IMR-90 (cell line): ENCODE data around the gene RAB1A. TPM values are rescaled to one million over a fixed set of nuclear protein-coding genes. Genes with fewer than 3 reads are reported as not detected.

ENCODE experiments used
- ATAC-seq: fragments of 200-7000 bp; cut with Tn5 transposase; 2 replicates; pipeline ENCODE4 v1.9.1; 2020; ENCODE audit warnings: low read depth, mild to moderate bottlenecking, moderate library complexity
- BruUV-seq: library from RNA; stranded (reverse); fragments of 400-500 nt; replicated peaks from 2 replicates; lab custom pipeline; 2021; lab: Mats Ljungman, UMichigan
- CTCF ChIA-PET: fragments of 300-600 bp; formaldehyde crosslinking; extraction: SDS; loops from one replicate; lab custom pipeline; 2021; ENCODE audit warnings: antibody characterized with exemption; lab: Yijun Ruan, JAX
- POLR2A ChIA-PET: fragments of 300-600 bp; sonication (Branson Sonifier 250); formaldehyde crosslinking; loops from one replicate; lab custom pipeline; 2022; ENCODE audit warnings: antibody characterized with exemption; ENCODE audit not compliant: unreplicated experiment; lab: Charles Lee
- DNase-seq: peaks from one replicate; pipeline ENCODE4 v3.0.0; 2013
- H2AFZ ChIP-seq: replicated peaks from 2 replicates; pipeline ENCODE3; 2013; ENCODE audit warnings: low read length, mild to moderate bottlenecking; ENCODE audit not compliant: poor library complexity
- H2AK5ac ChIP-seq: 2 replicates; pipeline ENCODE4 v1.6.1; 2013; ENCODE audit warnings: low read depth, low read length, inconsistent platforms
- H2AK9ac ChIP-seq: replicated peaks from 2 replicates; pipeline ENCODE3; 2013; ENCODE audit warnings: mild to moderate bottlenecking, low read depth, low read length, moderate library complexity; ENCODE audit not compliant: poor library complexity
- H2BK120ac ChIP-seq: 2 replicates; pipeline ENCODE4 v1.6.1; 2013; ENCODE audit warnings: low read depth, low read length, inconsistent platforms
- H2BK15ac ChIP-seq: 3 replicates; pipeline ENCODE4 v1.6.1; 2013; ENCODE audit warnings: low read depth, low read length, inconsistent platforms
- H2BK20ac ChIP-seq: 2 replicates; pipeline ENCODE4 v1.6.1; 2013; ENCODE audit warnings: low read depth, mild to moderate bottlenecking, inconsistent platforms, low read length, moderate library complexity
- H2BK5ac ChIP-seq: 2 replicates; pipeline ENCODE4 v1.6.1; 2013; ENCODE audit warnings: mild to moderate bottlenecking, low read depth, low read length, inconsistent platforms; ENCODE audit not compliant: poor library complexity, severe bottlenecking
- H3K14ac ChIP-seq: replicated peaks from 2 replicates; pipeline ENCODE4 v1.6.1; 2013; ENCODE audit warnings: low read depth, low read length, inconsistent platforms
- H3K18ac ChIP-seq: 2 replicates; pipeline ENCODE4 v1.6.1; 2013; ENCODE audit warnings: low read depth, low read length, control low read depth
- H3K23ac ChIP-seq: 2 replicates; pipeline ENCODE4 v1.6.1; 2013; ENCODE audit warnings: low read depth, low read length, inconsistent platforms
- H3K27ac ChIP-seq: 2 replicates; pipeline ENCODE4 v1.5.1; 2013; ENCODE audit warnings: mild to moderate bottlenecking, control low read depth, low read length; ENCODE audit not compliant: insufficient read depth
- H3K27me3 ChIP-seq: 2 replicates; pipeline ENCODE4 v1.6.1; 2013; ENCODE audit warnings: low read length; ENCODE audit not compliant: control insufficient read depth, insufficient read depth
- H3K36me3 ChIP-seq: 2 replicates; pipeline ENCODE4 v1.6.1; 2013; ENCODE audit warnings: low read length, mixed read lengths; ENCODE audit not compliant: control insufficient read depth, insufficient read depth
- H3K4ac ChIP-seq: 2 replicates; pipeline ENCODE4 v1.6.1; 2013; ENCODE audit warnings: low read depth, low read length, inconsistent platforms
- H3K4me1 ChIP-seq: 2 replicates; pipeline ENCODE4 v1.6.1; 2013; ENCODE audit warnings: low read length, mixed read lengths; ENCODE audit not compliant: control insufficient read depth, insufficient read depth
- H3K4me2 ChIP-seq: 2 replicates; pipeline ENCODE4 v1.6.1; 2013; ENCODE audit warnings: low read depth, mild to moderate bottlenecking, control low read depth, low read length, moderate library complexity
- H3K4me3 ChIP-seq: 2 replicates; pipeline ENCODE4 v1.5.1; 2013; ENCODE audit warnings: low read depth, mild to moderate bottlenecking, control low read depth, low read length, moderate library complexity; ENCODE audit not compliant: insufficient read depth
- H3K56ac ChIP-seq: 2 replicates; pipeline ENCODE4 v1.6.1; 2013; ENCODE audit warnings: low read length, inconsistent platforms; ENCODE audit not compliant: insufficient read depth; ENCODE audit errors: extremely low read depth
- H3K79me1 ChIP-seq, 2 experiments: 2 replicates each; pipeline ENCODE4 v1.6.1; 2013; ENCODE audit warnings: low read length in 2 of 2, inconsistent platforms in 1 of 2, low read depth in 1 of 2
- H3K9ac ChIP-seq: 2 replicates; pipeline ENCODE4 v1.6.1; 2013; ENCODE audit warnings: low read depth, low read length, control low read depth
- H3K9me1 ChIP-seq: 2 replicates; pipeline ENCODE4 v1.6.1; 2013; ENCODE audit warnings: low read length, inconsistent platforms; ENCODE audit not compliant: insufficient read depth
- H3K9me3 ChIP-seq: 2 replicates; pipeline ENCODE4 v1.6.1; 2013; ENCODE audit warnings: low read length; ENCODE audit not compliant: control insufficient read depth, insufficient read depth
- H4K20me1 ChIP-seq: 2 replicates; pipeline ENCODE4 v1.6.1; 2013; ENCODE audit warnings: low read length, inconsistent platforms; ENCODE audit not compliant: insufficient read depth
- H4K5ac ChIP-seq: 2 replicates; pipeline ENCODE4 v1.6.1; 2013; ENCODE audit warnings: mild to moderate bottlenecking, low read depth, low read length, control low read depth
- H4K8ac ChIP-seq, 2 experiments: 2 replicates each; pipeline ENCODE4 v1.6.1; 2013; ENCODE audit warnings: low read depth in 2 of 2, low read length in 2 of 2, control low read depth in 1 of 2, inconsistent platforms in 1 of 2
- H4K91ac ChIP-seq: 2 replicates; pipeline ENCODE4 v1.6.1; 2013; ENCODE audit warnings: low read depth, low read length, inconsistent platforms; ENCODE audit not compliant: insufficient read depth
- CEBPB ChIP-seq: IDR thresholded peaks from 2 replicates; pipeline ENCODE4 v1.6.1; 2012; ENCODE audit warnings: low read depth, low read length, improper control_type of control experiment
- CHD1 ChIP-seq: IDR thresholded peaks from 2 replicates; pipeline ENCODE4 v1.6.1; 2012; ENCODE audit warnings: low read depth, low read length, improper control_type of control experiment
- MAFK ChIP-seq: IDR thresholded peaks from 2 replicates; pipeline ENCODE4 v1.6.1; 2012; ENCODE audit warnings: low read depth, low read length, improper control_type of control experiment
- MAZ ChIP-seq: IDR thresholded peaks from 2 replicates; pipeline ENCODE4 v1.6.1; 2012; ENCODE audit warnings: low read depth, mild to moderate bottlenecking, low read length, improper control_type of control experiment, moderate library complexity, borderline replicate concordance
- MXI1 ChIP-seq: IDR thresholded peaks from 2 replicates; pipeline ENCODE4 v1.6.1; 2012; ENCODE audit warnings: low read depth, mild to moderate bottlenecking, low read length, moderate library complexity, borderline replicate concordance
- RCOR1 ChIP-seq: IDR thresholded peaks from 2 replicates; pipeline ENCODE4 v1.6.1; 2012; ENCODE audit warnings: mild to moderate bottlenecking, low read length, improper control_type of control experiment; ENCODE audit not compliant: insufficient replicate concordance
- RFX5 ChIP-seq: IDR thresholded peaks from 2 replicates; pipeline ENCODE4 v1.8.0; 2012; ENCODE audit warnings: low read depth, mild to moderate bottlenecking, low read length, moderate library complexity
- WGBS, 2 experiments: methylation state at CpG; one replicate each; pipeline versions ENCODE4 v1.1.5 to v1.1.7; 2013; ENCODE audit warnings: missing lambda C conversion rate in 2 of 2; ENCODE audit not compliant: insufficient read length in 1 of 2; ENCODE audit errors: extremely low coverage in 2 of 2; 5-methylcytosine and 5-hydroxymethylcytosine counted together
- dilution Hi-C: fragments of 300-500 bp; cut with HindIII; formaldehyde crosslinking; loops from one replicate; pipeline ENCODE4 v1.14.3; 2018; ENCODE audit warnings: low sequenced_read_pairs; ENCODE audit not compliant: unreplicated experiment
- in situ Hi-C: fragments of 300-500 bp; cut with MboI; formaldehyde crosslinking; loops from 3 replicates; pipeline ENCODE4 v1.14.3; 2019; ENCODE audit warnings: low sequenced_read_pairs, inconsistent platforms, mixed read lengths
- intact Hi-C: fragments of 100-400 bp; cut with micrococcal nuclease; formaldehyde crosslinking; loops from 2 replicates; pipeline ENCODE4 v1.10.0; 2022
- polyA plus RNA-seq, 3 experiments: library from polyadenylated mRNA; depleted of rRNA; stranded (reverse); fragments of >200 nt; gene quantifications; 2 replicates each; pipeline ENCODE4 v1.2.3, GENCODE V29; 2012; ENCODE audit warnings: low replicate concordance in 1 of 3
- total RNA-seq: library from RNA; depleted of rRNA; stranded (reverse); fragments of >200 nt; gene quantifications from 2 replicates; pipeline ENCODE4 v1.2.3, GENCODE V29; 2012

RAB1A gene
- total and polyA plus RNA-seq, 2 of the 4 experiments (the other 2 are of a cell fraction): 114 to 169 TPM

DNA sequence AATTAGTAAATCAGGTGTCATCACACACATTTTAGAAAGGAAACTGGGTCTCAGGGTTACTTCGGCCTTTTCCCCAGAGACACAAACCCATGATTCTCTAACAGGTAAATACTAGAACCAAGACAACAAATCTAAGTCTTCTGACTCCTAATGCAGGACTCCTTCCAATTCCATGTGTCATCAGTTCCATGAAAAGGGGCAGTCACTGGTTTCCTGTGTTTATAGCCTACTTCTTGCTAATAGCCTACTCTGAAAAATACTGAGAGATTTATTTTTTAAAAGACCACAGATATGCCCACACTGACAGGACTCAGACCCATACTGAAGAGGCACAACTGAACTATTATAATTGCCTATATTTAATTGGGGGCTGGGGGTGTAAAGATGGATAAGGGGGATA, 33.0 kb downstream of the RAB1A start:
- H3K27ac ChIP-seq: no peak overlapping the region
- no CpG with 5 or more reads among the region's 1 CpG for WGBS, 2 experiments

More for the DNA sequence above, 33.0 kb downstream of the RAB1A start:
- no peak overlapping the region for H2BK5ac ChIP-seq
- no peak overlapping the region for H4K91ac ChIP-seq
- peaks cover 38% of the 10 kb centered on the region for H3K36me3 ChIP-seq
- no peak overlapping the region for H3K56ac ChIP-seq
- ChIA-PET CTCF (interaction anchor here (0.6 kb wide), 1 partner anchor 920 kb away, joined by 3 read pairs; no protein-coding TSS in a partner anchor), POLR2A (no interaction called here)
- H2AK9ac ChIP-seq: no peak overlapping the region
- intact Hi-C loops: loop anchor here (10.0 kb wide), 1 partner anchor 478 kb away; no protein-coding TSS in a partner anchor
- no peak for TF ChIP-seq MAZ
- TF ChIP-seq MAFK: no peak
- TF ChIP-seq MXI1: no peak
- no peak for TF ChIP-seq RFX5
- TF ChIP-seq CEBPB: no peak
- no peak for TF ChIP-seq CHD1
- no peak for TF ChIP-seq RCOR1
- H3K9ac ChIP-seq: no peak overlapping the region
- no peak overlapping the region for H2BK20ac ChIP-seq
- H2BK120ac ChIP-seq: no peak overlapping the region
- H3K18ac ChIP-seq: no peak overlapping the region
- ATAC-seq (peak; percentile 61), DNase-seq (peak; percentile 65)
- dilution Hi-C loops: no loop called here
- no peaks in the 10 kb centered on the region for H3K9me3 ChIP-seq
- no peak overlapping the region for H3K23ac ChIP-seq
- in situ Hi-C loops: no loop called here
- H3K4me3 ChIP-seq: no peak overlapping the region
- H2AK5ac ChIP-seq: no peak overlapping the region
- no TSS peak for BruUV-seq
- peaks cover 5% of the 10 kb centered on the region for H3K9me1 ChIP-seq
- H3K4me1 ChIP-seq: no peaks in the 10 kb centered on the region; the same call in 1 of the 2 replicates
- no peak overlapping the region for H2AFZ ChIP-seq
- peaks cover 14 to 66% of the 10 kb centered on the region in 2 experiments for H3K79me1 ChIP-seq
- no peaks in the 10 kb centered on the region for H3K27me3 ChIP-seq
- no peak overlapping the region for H3K4me2 ChIP-seq
- no peak overlapping the region for H2BK15ac ChIP-seq
- H4K20me1 ChIP-seq: peaks cover 83% of the 10 kb centered on the region
- no peak overlapping the region for H4K5ac ChIP-seq
- H4K8ac ChIP-seq: no peak overlapping the region
- H3K4ac ChIP-seq: no peak overlapping the region
- no peak overlapping the region for H3K14ac ChIP-seq
